Measurements from ENCODE around the gene LRBA.

DNA sequence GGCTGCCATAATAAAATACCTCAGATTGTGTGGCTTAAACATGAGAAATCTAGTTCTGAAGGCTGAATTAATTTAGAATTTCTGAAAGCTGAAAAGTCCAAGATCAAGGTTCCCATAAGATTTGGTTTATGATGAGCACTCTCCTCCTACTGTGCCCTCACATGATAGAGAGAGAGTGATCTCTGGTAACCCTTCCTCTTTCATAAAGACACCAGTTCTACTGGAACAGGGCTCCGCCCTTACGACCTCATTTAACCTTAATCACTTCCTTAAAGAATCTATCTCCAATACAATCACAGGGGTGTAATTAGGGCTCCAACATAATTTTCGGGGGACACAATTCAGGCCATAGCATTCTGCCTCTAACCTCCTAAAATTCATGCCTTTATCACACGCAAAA lies 627.1 kb downstream of the LRBA start:
- TF ChIP-seq TAF1 (IDR thresholded peaks at IDR 0.05; ENCODE audit: borderline replicate concordance, low read depth, low read length) (no peak), POLR2A (IDR thresholded peaks at IDR 0.05; ENCODE audit: low read depth, low read length) (no peak)

All from GM12892 (cell line).